Stimulated activated naive B cell treated with anti-CD40 and anti-IgM and Interleukin-4, amounts not matched to agents 10 μg/mL and 1 μg/mL and 100 μg/mL, for 72 hours (primary cell): ENCODE results near the gene TAAR8.
A peak's percentile ranks its signal among the peaks of the same experiment; 100 is the strongest.
"Not testable (repeated sequence)": the region's sequence is repeated elsewhere in the genome, so short reads cannot be mapped to it uniquely, and the experiment has no call there.

Experiments
- ATAC-seq, 2 donors: fragments of 150-1000 bp; cut with Tn5 transposase; replicated peaks; 2 replicates each; pipeline ENCODE4 v1.10.0; 2021; ENCODE audit warnings: moderate library complexity in 1 of 2
- DNase-seq: peaks from one replicate; pipeline ENCODE4 v3.0.0; 2021
- H3K27ac Mint-ChIP-seq: one replicate; pipeline ENCODE4 v1.8.0; 2022; ENCODE audit warnings: mild to moderate bottlenecking, mixed read lengths
- H3K27me3 Mint-ChIP-seq, 2 donors: one replicate each; pipeline ENCODE4 v1.8.0; 2022; ENCODE audit warnings: mixed read lengths in 2 of 2
- H3K36me3 Mint-ChIP-seq, 2 donors: one replicate each; pipeline ENCODE4 v1.8.0; 2022; ENCODE audit warnings: mixed read lengths in 2 of 2, mild to moderate bottlenecking in 1 of 2
- H3K4me1 Mint-ChIP-seq, 2 donors: one replicate each; pipeline ENCODE4 v1.8.0; 2022; ENCODE audit warnings: mixed read lengths in 2 of 2, mild to moderate bottlenecking in 1 of 2
- H3K4me3 Mint-ChIP-seq, 2 donors: one replicate each; pipeline ENCODE4 v1.8.0; 2022; ENCODE audit warnings: mild to moderate bottlenecking in 2 of 2, mixed read lengths in 2 of 2, moderate library complexity in 1 of 2
- H3K9me3 Mint-ChIP-seq, 2 donors: one replicate each; pipeline ENCODE4 v1.8.0; 2022; ENCODE audit warnings: mixed read lengths in 2 of 2, mild to moderate bottlenecking in 1 of 2

The TAAR8 gene

GRCh38 chr6:132570221-132570777 is 17.8 kb downstream of the TAAR8 start, which contains the start of gene TAAR6:
TSS of gene TAAR6 (plus strand) at chr6:132570322. CDS start at chr6:132570322, 0 bp downstream.
- Mint-ChIP-seq H3K4me3 (no peak within 1 kb of the TSS), H3K27me3 (peaks cover 21 to 33% of the 10 kb centered on the region in 2 donors), H3K9me3 (no peaks in the 10 kb centered on the region), H3K4me1 (no peaks in the 10 kb centered on the region), H3K36me3 (no peaks in the 10 kb centered on the region), H3K27ac (no peak within 1 kb of the TSS)
- DNase-seq (no peak), ATAC-seq (no peak)

GRCh38 chr6:132571774-132572173 is 19.3 kb downstream of the TAAR8 start:
- Mint-ChIP-seq H3K9me3 (no peaks in the 10 kb centered on the region), H3K36me3 (no peaks in the 10 kb centered on the region), H3K27me3 (peaks cover 21 to 33% of the 10 kb centered on the region in 2 donors), H3K4me3 (no peak overlapping the region), H3K27ac (no peak overlapping the region), H3K4me1 (no peaks in the 10 kb centered on the region)
- ATAC-seq (no peak), DNase-seq (no peak)

- Mint-ChIP-seq H3K9me3 (peaks cover 0 to 5% of the 10 kb centered on the region in 2 donors), H3K36me3 (no peaks in the 10 kb centered on the region), H3K4me3 (no peak overlapping the region), H3K27me3 (peaks cover 18 to 26% of the 10 kb centered on the region in 2 donors), H3K27ac (no peak overlapping the region), H3K4me1 (no peaks in the 10 kb centered on the region)
- DNase-seq: no peak
- no peak for ATAC-seq
Measured at GRCh38 chr6:132584698-132585097, 32.2 kb downstream of the TAAR8 start.

GRCh38 chr6:132587424-132587823 is 35.0 kb downstream of the TAAR8 start:
- no peaks in the 10 kb centered on the region for H3K9me3 Mint-ChIP-seq
- no peak overlapping the region for H3K4me3 Mint-ChIP-seq
- H3K27me3 Mint-ChIP-seq: peaks cover 13 to 18% of the 10 kb centered on the region in 2 donors
- no peak overlapping the region for H3K27ac Mint-ChIP-seq
- ATAC-seq: no peak
- no peaks in the 10 kb centered on the region for H3K4me1 Mint-ChIP-seq
- H3K36me3 Mint-ChIP-seq: no peaks in the 10 kb centered on the region
- DNase-seq: no peak

GRCh38 chr6:132589454-132589853 is 37.0 kb downstream of the TAAR8 start, which contains the start of gene TAAR5:
TSS of gene TAAR5 (minus strand) at chr6:132589741. CDS start at chr6:132589686, 55 bp downstream.
- DNase-seq (no peak), ATAC-seq (no peak)
- Mint-ChIP-seq H3K9me3 (no peaks in the 10 kb centered on the region), H3K4me3 (no peak within 1 kb of the TSS), H3K27me3 (peaks cover 8 to 13% of the 10 kb centered on the region in 2 donors), H3K4me1 (peaks cover 4 to 8% of the 10 kb centered on the region in 2 donors), H3K36me3 (no peaks in the 10 kb centered on the region), H3K27ac (no peak within 1 kb of the TSS)

GRCh38 chr6:132590362-132590761 is 37.9 kb downstream of the TAAR8 start:
- Mint-ChIP-seq H3K27me3 (peaks cover 8 to 16% of the 10 kb centered on the region in 2 donors), H3K9me3 (no peaks in the 10 kb centered on the region), H3K4me1 (peaks cover 4 to 8% of the 10 kb centered on the region in 2 donors), H3K4me3 (no peak overlapping the region), H3K27ac (no peak overlapping the region), H3K36me3 (no peaks in the 10 kb centered on the region)
- DNase-seq (no peak), ATAC-seq (no peak)

GRCh38 chr6:132592855-132593254 is 40.4 kb downstream of the TAAR8 start:
- no peaks in the 10 kb centered on the region for H3K9me3 Mint-ChIP-seq
- no peak overlapping the region for H3K27ac Mint-ChIP-seq
- peaks cover 8 to 16% of the 10 kb centered on the region in 2 donors for H3K27me3 Mint-ChIP-seq
- H3K36me3 Mint-ChIP-seq: no peaks in the 10 kb centered on the region
- peak in 1 of 2 donors; percentile 33 for ATAC-seq
- DNase-seq: no peak
- H3K4me1 Mint-ChIP-seq: peaks cover 4 to 8% of the 10 kb centered on the region in 2 donors
- no peak overlapping the region for H3K4me3 Mint-ChIP-seq

- no peaks in the 10 kb centered on the region for H3K36me3 Mint-ChIP-seq
- H3K4me3 Mint-ChIP-seq: no peak overlapping the region
- H3K27me3 Mint-ChIP-seq: peaks cover 8 to 18% of the 10 kb centered on the region in 2 donors
- no peak overlapping the region for H3K27ac Mint-ChIP-seq
- no peak for ATAC-seq
- peaks cover 0 to 2% of the 10 kb centered on the region in 2 donors for H3K9me3 Mint-ChIP-seq
- no peak for DNase-seq
- peaks cover 4 to 8% of the 10 kb centered on the region in 2 donors for H3K4me1 Mint-ChIP-seq
Measured at GRCh38 chr6:132596201-132596600, 43.7 kb downstream of the TAAR8 start.

GRCh38 chr6:132598473-132598872 is 46.0 kb downstream of the TAAR8 start:
- Mint-ChIP-seq H3K4me1 (no peaks in the 10 kb centered on the region), H3K27me3 (peaks cover 8 to 18% of the 10 kb centered on the region in 2 donors), H3K4me3 (no peak overlapping the region), H3K27ac (no peak overlapping the region), H3K9me3 (peaks cover 0 to 2% of the 10 kb centered on the region in 2 donors), H3K36me3 (no peaks in the 10 kb centered on the region)
- no peak for DNase-seq
- peak; percentile 60 to 61 for ATAC-seq

- ATAC-seq, H3K36me3 Mint-ChIP-seq, DNase-seq, H3K4me3 Mint-ChIP-seq, H3K27ac Mint-ChIP-seq, H3K4me1 Mint-ChIP-seq, H3K9me3 Mint-ChIP-seq: not testable (repeated sequence)
- H3K27me3 Mint-ChIP-seq: peaks cover 15 to 18% of the 10 kb centered on the region in 2 donors
Measured at GRCh38 chr6:132600900-132601299, 48.4 kb downstream of the TAAR8 start.
